Ectodermal cell (in vitro differentiated cells): ENCODE measurements around the gene MFF.

Experiments
- H3K27ac ChIP-seq: 2 replicates; pipeline ENCODE4 v1.7.0; 2013; ENCODE audit warnings: mild to moderate bottlenecking, low read depth, low read length; ENCODE audit not compliant: insufficient read depth, poor library complexity, severe bottlenecking
- H3K27me3 ChIP-seq: 2 replicates; pipeline ENCODE4 v1.7.0; 2013; ENCODE audit warnings: mild to moderate bottlenecking, low read length; ENCODE audit not compliant: insufficient read depth, control insufficient read depth, poor library complexity, severe bottlenecking
- H3K36me3 ChIP-seq: one replicate; pipeline ENCODE4 v1.7.0; 2013; ENCODE audit warnings: low read length; ENCODE audit not compliant: control insufficient read depth, insufficient read depth
- H3K4me1 ChIP-seq: one replicate; pipeline ENCODE4 v1.7.0; 2013; ENCODE audit warnings: low read length; ENCODE audit not compliant: control insufficient read depth, insufficient read depth
- H3K4me3 ChIP-seq: 2 replicates; pipeline ENCODE4 v1.7.0; 2013; ENCODE audit warnings: low read depth, low read length, control low read depth; ENCODE audit not compliant: insufficient read depth
- H3K9me3 ChIP-seq: 2 replicates; pipeline ENCODE4 v1.7.0; 2013; ENCODE audit warnings: mild to moderate bottlenecking, low read length, moderate library complexity; ENCODE audit not compliant: control insufficient read depth
- WGBS, 2 experiments: methylation state at CpG; one replicate each; pipeline ENCODE4 v1.1.7; 2013; ENCODE audit warnings: missing lambda C conversion rate in 2 of 2; 5-methylcytosine and 5-hydroxymethylcytosine counted together

Gene MFF

DNA sequence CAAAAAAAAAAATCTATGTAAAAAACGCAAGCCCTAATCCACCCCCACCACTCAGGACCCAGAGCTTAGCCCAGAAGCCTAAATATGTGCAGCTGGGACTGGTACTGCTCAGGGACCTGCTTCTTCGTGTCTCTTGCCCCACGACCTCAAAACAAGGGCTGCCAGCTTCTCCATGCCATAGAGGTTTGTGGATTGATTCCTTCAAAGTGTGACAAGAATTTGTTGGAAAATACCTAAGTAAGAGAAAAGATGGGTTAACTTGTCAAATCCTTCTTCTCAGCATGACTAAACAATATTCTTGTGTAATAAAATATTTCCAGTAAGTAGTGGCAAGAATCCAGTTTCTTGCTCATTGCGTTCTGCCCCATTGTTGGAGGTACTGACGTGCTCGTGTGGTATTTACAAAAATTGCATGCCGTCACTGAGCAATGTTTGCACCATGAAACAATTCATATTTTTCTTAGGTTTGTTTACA is 63.5 kb downstream of the MFF start:
- H3K4me3 ChIP-seq, result no peak overlapping the region
- no peaks in the 10 kb centered on the region for H3K36me3 ChIP-seq
- H3K27me3 ChIP-seq, result no peaks in the 10 kb centered on the region
- 89 to 91% methylated on average over 7 of the region's 7 CpGs for WGBS, 2 experiments
- H3K9me3 ChIP-seq, result no peaks in the 10 kb centered on the region
- H3K4me1 ChIP-seq, result no peaks in the 10 kb centered on the region
- H3K27ac ChIP-seq, result no peak overlapping the region

DNA sequence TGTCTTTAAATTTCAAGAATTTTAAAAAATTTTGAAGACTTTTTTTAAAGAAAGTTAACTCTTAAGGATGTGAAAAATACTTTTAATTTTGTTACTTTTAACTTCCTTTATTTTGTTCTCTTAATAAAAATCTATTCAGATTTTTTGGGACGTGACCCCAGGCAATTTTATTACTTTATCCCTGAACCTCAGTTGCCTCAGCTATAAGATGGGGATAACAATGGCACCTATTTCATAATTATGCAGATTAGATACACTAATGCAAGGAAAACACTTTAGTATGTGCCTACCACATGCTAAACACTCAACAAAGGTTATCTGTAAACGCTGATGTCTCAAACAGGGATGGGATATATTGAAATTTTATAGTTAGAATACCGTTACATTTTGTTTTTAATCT is 64.2 kb downstream of the MFF start:
- H3K27ac ChIP-seq, result no peak overlapping the region
- no peaks in the 10 kb centered on the region for H3K36me3 ChIP-seq
- H3K9me3 ChIP-seq, result no peaks in the 10 kb centered on the region
- no peaks in the 10 kb centered on the region for H3K27me3 ChIP-seq
- WGBS, 2 experiments, result 100% methylated on average over 1 of the region's 3 CpGs; no CpG with 5 or more reads in 1 of the 2 experiments
- no peaks in the 10 kb centered on the region for H3K4me1 ChIP-seq
- no peak overlapping the region for H3K4me3 ChIP-seq

DNA sequence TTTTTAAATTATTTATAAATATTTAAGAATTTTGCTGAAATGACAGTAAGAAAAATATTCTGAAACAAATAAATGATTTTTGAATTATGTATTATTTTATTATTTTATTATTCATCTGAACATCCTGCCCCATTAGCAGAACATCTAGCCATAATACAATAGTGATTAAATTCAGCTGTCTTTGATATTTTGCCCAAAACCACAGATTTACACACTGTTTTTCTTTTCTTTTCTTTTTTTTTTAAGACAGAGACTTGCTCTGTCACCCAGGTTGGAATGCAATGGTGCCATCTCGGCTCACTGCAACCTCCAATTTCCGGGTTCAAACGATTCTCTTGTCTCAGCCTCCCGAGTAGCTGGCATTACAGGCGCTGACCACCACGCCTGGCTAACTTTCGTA is 64.6 kb downstream of the MFF start:
- 96 to 97% methylated on average over 7 of the region's 7 CpGs for WGBS, 2 experiments

DNA sequence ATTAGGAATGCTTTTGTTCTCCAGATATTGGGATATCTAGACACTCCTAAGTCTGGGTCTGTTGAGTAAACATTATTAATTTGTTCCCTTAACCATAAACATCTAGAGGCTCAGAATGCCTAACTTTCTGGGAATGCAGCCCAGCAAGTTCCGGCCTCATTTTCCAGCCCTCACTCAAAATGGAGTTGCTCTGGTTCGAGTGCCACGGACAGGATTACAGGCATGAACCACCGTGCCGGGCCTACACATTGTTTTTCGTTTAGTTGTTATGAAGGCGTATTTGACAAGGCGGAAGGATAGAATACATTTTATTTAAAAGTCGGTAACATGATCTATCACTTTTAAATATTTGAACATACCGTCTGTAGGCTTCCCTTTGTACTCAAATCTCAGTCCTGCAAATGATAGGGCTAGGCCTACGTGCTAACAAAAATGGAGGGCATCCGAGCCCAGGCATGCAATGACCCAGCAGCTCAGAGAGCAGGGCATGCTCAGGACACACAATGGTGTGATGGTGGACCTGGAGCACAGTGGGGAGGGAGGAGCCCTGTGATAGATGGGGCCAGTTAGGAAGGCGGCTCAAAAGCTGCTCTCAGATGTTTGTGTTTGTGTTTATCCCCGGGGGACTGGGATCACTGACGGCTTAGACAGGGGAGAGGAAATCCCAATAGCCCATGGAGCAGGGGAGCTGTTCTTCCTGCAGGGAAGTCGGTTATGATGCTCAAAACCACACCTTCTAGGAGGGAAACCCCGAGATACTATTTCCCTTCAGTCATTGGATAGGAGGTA is 65.6 kb downstream of the MFF start:
- WGBS, 2 experiments, result 85 to 86% methylated on average over 17 of the region's 17 CpGs
- no peak overlapping the region for H3K4me3 ChIP-seq

More for the DNA sequence above, 64.6 kb downstream of the MFF start:
- H3K27ac ChIP-seq, result no peak overlapping the region
- H3K9me3 ChIP-seq, result no peaks in the 10 kb centered on the region
- H3K4me1 ChIP-seq, result no peaks in the 10 kb centered on the region
- no peaks in the 10 kb centered on the region for H3K36me3 ChIP-seq
- no peak overlapping the region for H3K4me3 ChIP-seq
- no peaks in the 10 kb centered on the region for H3K27me3 ChIP-seq

DNA sequence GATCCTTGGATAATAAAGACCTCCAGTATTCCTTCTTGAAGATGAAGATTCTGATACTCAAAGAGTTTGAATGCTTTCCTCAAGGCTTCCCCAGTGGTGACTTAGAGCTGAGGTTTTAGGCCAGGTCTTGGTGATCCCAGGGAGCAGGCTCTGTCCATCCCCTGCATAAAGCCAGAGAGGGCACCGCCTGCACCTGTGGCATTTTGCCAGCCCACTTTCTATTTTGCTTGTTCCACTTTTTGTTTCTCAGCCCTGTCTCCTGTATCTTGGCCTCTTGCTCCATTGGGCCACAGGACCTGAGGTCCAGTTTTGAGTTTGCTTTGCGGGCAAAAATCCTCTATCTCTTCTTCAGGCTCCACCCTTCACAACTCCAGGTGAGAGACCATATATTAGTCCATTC is 69.3 kb downstream of the MFF start:
- 61 to 67% methylated on average over 2 of the region's 2 CpGs for WGBS, 2 experiments
- H3K4me1 ChIP-seq, result no peaks in the 10 kb centered on the region

More for the DNA sequence above, 65.6 kb downstream of the MFF start:
- Histone ChIP-seq H3K36me3 (no peaks in the 10 kb centered on the region), H3K9me3 (no peaks in the 10 kb centered on the region), H3K4me1 (no peaks in the 10 kb centered on the region), H3K27ac (no peak overlapping the region), H3K27me3 (no peaks in the 10 kb centered on the region)

DNA sequence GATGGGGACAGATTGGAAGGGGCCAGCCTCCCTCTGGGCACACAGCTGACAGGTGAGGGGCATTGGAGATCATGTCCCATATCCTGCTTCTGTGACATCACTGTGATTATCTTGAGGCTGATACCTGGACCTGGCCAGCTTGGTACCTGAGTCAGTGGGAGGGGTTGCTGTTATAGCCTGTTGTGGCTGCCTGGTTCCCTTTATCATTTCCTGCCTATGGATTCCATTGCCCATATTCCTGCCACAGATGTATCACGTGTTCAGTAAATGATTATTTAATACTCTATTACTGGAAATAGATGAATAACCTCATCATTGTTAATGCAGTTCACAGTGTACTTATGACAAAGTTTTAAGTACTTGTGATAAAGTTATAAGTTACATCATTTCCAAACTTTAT is 70.5 kb downstream of the MFF start:
- no CpG with 5 or more reads among the region's 1 CpG for WGBS, 2 experiments
- Histone ChIP-seq H3K4me1 (no peaks in the 10 kb centered on the region), H3K36me3 (no peaks in the 10 kb centered on the region), H3K27ac (no peak overlapping the region), H3K9me3 (no peaks in the 10 kb centered on the region), H3K4me3 (no peak overlapping the region), H3K27me3 (no peaks in the 10 kb centered on the region)

More for the DNA sequence above, 69.3 kb downstream of the MFF start:
- H3K27ac ChIP-seq, result no peak overlapping the region
- H3K4me3 ChIP-seq, result no peak overlapping the region
- no peaks in the 10 kb centered on the region for H3K27me3 ChIP-seq
- no peaks in the 10 kb centered on the region for H3K9me3 ChIP-seq
- H3K36me3 ChIP-seq, result no peaks in the 10 kb centered on the region

DNA sequence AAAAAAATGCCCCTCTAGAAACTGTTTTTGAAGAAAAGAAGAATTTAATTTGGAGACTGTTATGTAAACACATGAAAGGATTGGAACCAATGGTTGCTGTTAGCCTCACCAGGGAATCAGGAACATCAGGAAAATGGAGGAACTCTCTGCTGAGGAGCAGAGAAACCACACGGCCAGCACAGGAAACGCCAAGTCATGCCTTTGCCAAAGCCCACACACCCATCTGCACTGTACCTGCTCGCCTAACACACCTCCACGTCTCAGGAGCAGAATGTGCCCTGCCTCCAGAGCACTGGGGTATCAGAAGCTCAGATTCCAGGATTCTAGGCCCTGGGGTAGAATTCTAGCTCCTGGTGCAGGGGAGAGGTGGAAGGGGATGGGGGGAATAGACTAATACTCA is 72.5 kb downstream of the MFF start:
- Histone ChIP-seq H3K4me3 (no peak overlapping the region), H3K27ac (no peak overlapping the region), H3K4me1 (no peaks in the 10 kb centered on the region), H3K27me3 (no peaks in the 10 kb centered on the region), H3K9me3 (no peaks in the 10 kb centered on the region), H3K36me3 (no peaks in the 10 kb centered on the region)
- WGBS, 2 experiments, result 88 to 93% methylated on average over 4 of the region's 4 CpGs

DNA sequence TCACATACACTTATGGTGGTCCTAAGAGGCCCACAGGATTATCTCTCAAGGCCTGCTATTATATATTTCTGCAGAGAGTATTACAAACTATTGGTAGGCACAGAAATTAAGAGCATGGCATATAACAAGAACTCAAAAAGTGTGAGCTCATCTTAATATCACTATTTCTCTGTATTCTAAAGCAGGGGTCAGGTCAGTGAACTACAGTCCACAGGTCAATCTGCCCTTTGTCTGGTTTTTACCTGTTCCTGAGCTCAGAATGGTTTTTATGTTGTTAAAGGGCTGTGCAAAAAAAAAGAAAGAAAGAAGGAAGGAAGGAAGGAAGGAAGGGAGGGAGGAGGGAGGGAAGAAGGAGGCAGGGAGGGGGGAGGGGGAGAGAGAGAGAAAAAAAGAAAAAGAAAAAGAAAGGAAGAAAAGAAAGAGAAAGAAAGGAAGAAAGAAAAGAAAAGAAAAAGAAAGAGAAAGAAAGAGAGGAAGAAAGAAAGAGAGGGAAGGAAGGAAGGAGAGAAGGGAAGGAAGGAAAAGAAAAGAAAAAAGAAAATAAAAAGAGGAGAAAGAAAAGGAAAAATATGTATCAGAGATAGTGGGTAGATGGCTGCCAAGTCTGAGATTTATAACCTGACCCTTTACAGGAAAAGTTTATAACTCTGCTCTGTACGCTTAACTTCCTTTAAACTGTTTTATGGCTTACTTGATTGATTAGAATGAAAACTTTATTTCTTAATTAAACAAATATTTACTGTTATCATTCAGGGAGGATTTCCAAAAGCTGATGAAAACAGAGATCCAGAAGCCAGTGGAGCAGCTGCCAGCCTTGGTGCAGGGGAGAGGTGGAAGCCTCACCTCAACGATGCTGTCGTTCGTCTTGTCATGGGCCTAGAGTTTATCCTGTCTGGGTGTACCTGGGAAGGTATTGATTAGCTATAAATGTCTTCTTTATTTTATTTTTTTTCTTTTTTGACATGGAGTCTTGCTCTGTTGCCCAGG is 73.9 kb downstream of the MFF start:
- H3K4me3 ChIP-seq, result no peak overlapping the region
- WGBS, 2 experiments, result 62 to 67% methylated on average over 3 of the region's 4 CpGs
- H3K9me3 ChIP-seq, result no peaks in the 10 kb centered on the region
- no peak overlapping the region for H3K27ac ChIP-seq
- no peaks in the 10 kb centered on the region for H3K36me3 ChIP-seq
- H3K4me1 ChIP-seq, result no peaks in the 10 kb centered on the region
- H3K27me3 ChIP-seq, result no peaks in the 10 kb centered on the region

DNA sequence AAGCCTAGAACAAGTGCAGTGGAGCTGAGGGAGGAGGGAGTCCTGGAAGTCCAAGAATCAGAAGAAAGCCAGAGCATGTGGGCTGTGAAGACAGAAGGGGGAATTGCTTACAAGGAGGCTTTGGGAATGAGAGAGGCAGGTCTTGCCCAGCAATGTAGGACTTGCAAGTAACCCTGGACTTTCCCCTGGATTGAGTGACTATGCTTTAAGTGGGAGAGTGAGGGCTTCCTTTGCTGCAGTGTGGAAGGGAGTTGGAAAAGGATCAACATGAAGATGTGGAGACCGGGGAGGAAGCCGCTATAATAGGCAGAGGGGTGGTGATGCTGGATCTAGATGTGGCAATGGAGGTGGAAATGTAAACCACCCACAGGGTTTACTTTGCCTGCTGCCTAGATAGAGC is 76.5 kb downstream of the MFF start:
- WGBS, 2 experiments, result 98% methylated on average over 2 of the region's 2 CpGs
- Histone ChIP-seq H3K9me3 (no peaks in the 10 kb centered on the region), H3K27ac (no peak overlapping the region), H3K4me3 (no peak overlapping the region), H3K27me3 (no peaks in the 10 kb centered on the region), H3K36me3 (no peaks in the 10 kb centered on the region), H3K4me1 (no peaks in the 10 kb centered on the region)

DNA sequence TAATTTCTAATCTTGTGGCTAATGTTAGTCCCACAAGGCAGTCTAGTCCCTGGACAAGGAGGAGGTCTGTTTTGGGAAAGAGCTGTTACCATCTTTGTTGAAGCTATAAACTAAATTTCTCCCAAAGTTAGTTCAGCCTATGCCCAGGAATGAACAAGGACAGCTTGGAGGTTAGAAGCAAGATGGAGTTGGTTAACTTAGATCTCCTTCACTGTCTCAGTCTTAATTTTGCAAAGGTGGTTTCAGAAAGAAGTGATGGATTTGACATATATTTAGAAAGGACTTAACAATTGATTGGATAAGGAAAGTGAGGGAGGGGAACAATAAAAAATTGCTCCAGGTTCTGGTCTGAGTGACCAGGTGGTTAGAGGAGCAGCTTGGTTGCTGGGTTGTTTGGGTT is 77.3 kb downstream of the MFF start:
- H3K4me3 ChIP-seq, result no peak overlapping the region
- no peaks in the 10 kb centered on the region for H3K4me1 ChIP-seq
- H3K27ac ChIP-seq, result no peak overlapping the region
- no peaks in the 10 kb centered on the region for H3K27me3 ChIP-seq
- no peaks in the 10 kb centered on the region for H3K9me3 ChIP-seq
- H3K36me3 ChIP-seq, result no peaks in the 10 kb centered on the region
